Naive B cell (primary cell): ENCODE results near the gene TGFBR3. TPM values are rescaled to one million over a fixed set of nuclear protein-coding genes. Genes with fewer than 3 reads are reported as not detected.

Source experiments
- ATAC-seq, 2 donors: fragments of 150-1000 bp; cut with Tn5 transposase; 2 replicates each; pipeline ENCODE4 v1.10.0; 2021; ENCODE audit warnings: low read depth in 2 of 2, mild to moderate bottlenecking in 2 of 2, moderate library complexity in 2 of 2
- DNase-seq: peaks from one replicate; pipeline ENCODE4 v3.0.0; 2022
- H3K27ac Mint-ChIP-seq, 6 donors: one replicate each; pipeline ENCODE4 v1.8.0; 2020 to 2022; ENCODE audit warnings: mild to moderate bottlenecking in 6 of 6, mixed read lengths in 6 of 6, moderate library complexity in 5 of 6, inconsistent platforms in 2 of 6
- H3K27me3 Mint-ChIP-seq, 3 donors: one replicate each; pipeline ENCODE4 v1.8.0; 2021 to 2022; ENCODE audit warnings: mixed read lengths in 3 of 3, mild to moderate bottlenecking in 1 of 3
- H3K36me3 Mint-ChIP-seq, 2 donors: one replicate each; pipeline ENCODE4 v1.8.0; 2020 to 2022; ENCODE audit warnings: mixed read lengths in 2 of 2, inconsistent platforms in 1 of 2, mild to moderate bottlenecking in 1 of 2
- H3K4me1 Mint-ChIP-seq, 3 donors: one replicate each; pipeline ENCODE4 v1.8.0; 2020 to 2022; ENCODE audit warnings: mixed read lengths in 3 of 3, inconsistent platforms in 1 of 3, mild to moderate bottlenecking in 1 of 3, moderate library complexity in 1 of 3
- H3K4me3 Mint-ChIP-seq, 8 donors: one replicate each; pipeline ENCODE4 v1.8.0; 2020 to 2022; ENCODE audit warnings: mild to moderate bottlenecking in 8 of 8, mixed read lengths in 8 of 8, moderate library complexity in 8 of 8, inconsistent platforms in 2 of 8
- H3K9me3 Mint-ChIP-seq, 7 donors: one replicate each; pipeline ENCODE4 v1.8.0; 2020 to 2022; ENCODE audit warnings: mixed read lengths in 7 of 7, mild to moderate bottlenecking in 5 of 7, inconsistent platforms in 2 of 7, moderate library complexity in 1 of 7
- polyA plus RNA-seq, 6 donors: library from polyadenylated mRNA; unstranded; fragments of 300-500 nt; fragmentation: Illumina TruSeq; gene quantifications; one replicate each; pipeline ENCODE4 v1.2.3, GENCODE V29; 2021; ENCODE audit warnings: low read depth in 6 of 6

Gene TGFBR3
- under 1 TPM; 0.04 to 0.43 (median 0.31) TPM for polyA plus RNA-seq

GRCh38 chr1:91885716-91886506 is at the start of gene TGFBR3:
TGFBR3 (minus strand) TSS chr1:91886151; CDS start chr1:91861531, 24,620 bp downstream.
- peak within 1 kb of the TSS in 1 of 6 donors; percentile 81 for H3K27ac Mint-ChIP-seq
- H3K4me1 Mint-ChIP-seq = peaks cover 16 to 20% (median 19%) of the 10 kb centered on the region in 3 donors
- DNase-seq (peak; percentile 30), ATAC-seq (peak; percentile 67)
- peaks cover 0 to 7% of the 10 kb centered on the region in 2 donors for H3K36me3 Mint-ChIP-seq
- H3K27me3 Mint-ChIP-seq = peaks cover 42 to 55% (median 54%) of the 10 kb centered on the region in 3 donors
- peaks cover 0 to 4% (median 0%) of the 10 kb centered on the region in 7 donors for H3K9me3 Mint-ChIP-seq
- H3K4me3 Mint-ChIP-seq = peak within 1 kb of the TSS; percentile 84 to 93 (median 92)

DNA sequence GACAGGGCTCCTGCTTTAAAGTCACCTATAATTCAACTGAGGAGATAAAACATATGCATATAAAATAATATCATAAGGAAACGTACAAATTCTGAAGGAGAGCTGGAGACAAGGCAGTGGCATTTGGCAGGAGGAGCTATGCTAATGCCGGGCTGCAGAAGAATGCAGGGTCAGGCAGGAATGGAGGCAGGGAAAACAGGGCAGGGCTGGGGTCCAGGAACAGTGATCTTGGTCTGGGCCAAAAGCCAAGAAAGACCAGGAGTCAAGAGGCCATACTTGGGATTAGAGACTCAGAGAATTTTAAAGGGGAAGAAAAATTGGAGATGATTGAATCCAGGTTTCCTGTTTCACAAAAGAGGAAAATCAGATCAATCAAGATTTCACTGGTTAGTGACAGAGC is 43.3 kb upstream of the TGFBR3 start:
- DNase-seq (no peak), ATAC-seq (no peak)
- Mint-ChIP-seq H3K9me3 (peaks cover 0 to 1% (median 0%) of the 10 kb centered on the region in 7 donors), H3K27me3 (no peaks in the 10 kb centered on the region), H3K4me1 (no peaks in the 10 kb centered on the region), H3K36me3 (no peaks in the 10 kb centered on the region), H3K4me3 (no peak overlapping the region), H3K27ac (no peak overlapping the region)

- Mint-ChIP-seq H3K4me3 (peak overlapping the region in 1 of 8 donors; percentile 14), H3K4me1 (no peaks in the 10 kb centered on the region), H3K27ac (peak overlapping the region in 1 of 6 donors; percentile 73), H3K27me3 (no peaks in the 10 kb centered on the region), H3K36me3 (no peaks in the 10 kb centered on the region), H3K9me3 (peaks cover 0 to 1% (median 0%) of the 10 kb centered on the region in 7 donors)
- DNase-seq (no peak), ATAC-seq (no peak)
These were observed 42.1 kb upstream of the TGFBR3 start for GRCh38 chr1:91928026-91928425.

- Mint-ChIP-seq H3K36me3 (no peaks in the 10 kb centered on the region), H3K4me1 (no peaks in the 10 kb centered on the region), H3K4me3 (no peak overlapping the region), H3K27ac (no peak overlapping the region), H3K27me3 (no peaks in the 10 kb centered on the region), H3K9me3 (peaks cover 0 to 1% (median 0%) of the 10 kb centered on the region in 7 donors)
- no peak for DNase-seq
- ATAC-seq = no peak
These were observed 39.9 kb upstream of the TGFBR3 start for GRCh38 chr1:91925644-91926435.

GRCh38 chr1:91924146-91924545 is 38.2 kb upstream of the TGFBR3 start:
- H3K4me3 Mint-ChIP-seq = no peak overlapping the region
- no peaks in the 10 kb centered on the region for H3K27me3 Mint-ChIP-seq
- peaks cover 0 to under 1% (median 0%) of the 10 kb centered on the region in 7 donors for H3K9me3 Mint-ChIP-seq
- no peak for DNase-seq
- no peak for ATAC-seq
- no peak overlapping the region for H3K27ac Mint-ChIP-seq
- H3K36me3 Mint-ChIP-seq = no peaks in the 10 kb centered on the region
- no peaks in the 10 kb centered on the region for H3K4me1 Mint-ChIP-seq

DNA sequence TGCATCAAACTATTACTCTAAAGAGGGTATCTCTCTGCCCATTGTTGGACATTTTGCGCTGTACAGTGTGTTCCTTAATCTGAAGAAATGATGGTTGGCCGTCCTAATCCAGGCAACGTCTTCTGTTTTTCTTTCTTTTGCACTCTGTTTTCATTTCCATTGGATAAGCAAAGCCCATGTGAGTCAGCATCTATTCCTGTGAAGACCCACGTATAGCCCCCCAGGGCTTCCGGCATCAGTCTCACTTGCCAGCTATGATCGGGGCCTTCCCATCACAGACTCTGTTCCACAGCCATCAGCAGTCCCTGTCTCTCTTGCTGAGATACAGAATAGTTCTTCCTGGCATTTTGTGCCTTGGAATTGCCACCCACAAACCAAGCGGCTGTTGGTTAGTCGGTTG is 34.0 kb upstream of the TGFBR3 start:
- Mint-ChIP-seq H3K4me1 (no peaks in the 10 kb centered on the region), H3K36me3 (no peaks in the 10 kb centered on the region), H3K4me3 (no peak overlapping the region), H3K9me3 (no peaks in the 10 kb centered on the region), H3K27ac (no peak overlapping the region), H3K27me3 (no peaks in the 10 kb centered on the region)
- DNase-seq (no peak), ATAC-seq (no peak)

DNA sequence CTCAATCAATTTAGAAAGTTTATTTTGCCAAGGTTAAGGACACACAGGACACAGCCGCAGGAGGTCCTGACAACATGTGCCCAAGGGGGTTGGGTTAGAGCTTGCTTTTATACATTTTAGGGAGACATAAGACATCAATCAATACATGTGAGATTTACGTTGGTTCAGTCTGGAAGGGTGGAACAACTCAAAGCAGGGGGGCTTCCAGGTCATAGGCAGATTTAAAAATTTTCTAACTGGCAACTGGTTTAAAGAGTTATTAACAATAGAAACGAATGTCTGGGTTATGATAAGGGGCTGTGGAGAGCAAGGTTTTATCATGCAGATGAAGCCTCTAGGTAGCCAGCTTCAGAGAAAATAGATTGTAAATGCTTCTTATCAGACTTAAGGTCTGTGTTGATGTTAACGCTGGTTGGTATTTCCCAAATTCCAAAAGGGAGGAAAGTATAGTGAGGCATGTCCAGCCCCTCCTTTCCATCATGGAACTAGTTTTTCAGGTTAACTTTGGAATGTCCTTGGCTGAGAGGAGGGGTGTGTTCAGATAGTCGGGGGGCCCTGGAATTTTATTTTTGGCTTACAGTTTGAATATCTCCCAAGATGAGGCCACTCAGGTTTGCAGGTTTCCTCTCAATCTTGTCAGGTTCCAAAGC is 31.0 kb upstream of the TGFBR3 start:
- DNase-seq = no peak
- H3K4me3 Mint-ChIP-seq = no peak overlapping the region
- H3K4me1 Mint-ChIP-seq = no peaks in the 10 kb centered on the region
- no peak overlapping the region for H3K27ac Mint-ChIP-seq
- H3K9me3 Mint-ChIP-seq = no peaks in the 10 kb centered on the region
- no peak for ATAC-seq
- no peaks in the 10 kb centered on the region for H3K36me3 Mint-ChIP-seq
- peaks cover 0 to 12% (median 0%) of the 10 kb centered on the region in 3 donors for H3K27me3 Mint-ChIP-seq

DNA sequence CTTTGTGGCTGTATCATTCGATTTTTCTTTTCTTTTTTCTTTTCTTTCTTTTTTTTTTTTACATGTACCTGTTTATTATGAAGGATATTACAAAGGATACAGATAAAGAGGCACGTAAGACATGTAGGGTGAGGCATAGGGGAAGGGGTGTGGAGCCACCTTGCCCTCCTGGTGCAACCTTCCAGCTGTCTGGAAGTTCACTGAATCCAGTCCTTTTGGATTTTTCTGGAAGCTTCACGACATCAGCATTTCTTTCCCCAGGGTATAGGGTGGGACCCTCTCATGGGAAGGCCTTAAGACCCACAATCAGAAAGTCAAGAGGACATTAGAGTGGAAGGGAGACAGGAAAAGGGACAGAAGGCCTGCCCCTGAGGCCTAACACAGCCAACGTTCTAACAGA is 30.1 kb upstream of the TGFBR3 start:
- H3K27me3 Mint-ChIP-seq = peaks cover 0 to 12% (median 0%) of the 10 kb centered on the region in 3 donors
- no peaks in the 10 kb centered on the region for H3K36me3 Mint-ChIP-seq
- H3K4me3 Mint-ChIP-seq = no peak overlapping the region
- ATAC-seq (no peak), DNase-seq (no peak)
- no peak overlapping the region for H3K27ac Mint-ChIP-seq
- no peaks in the 10 kb centered on the region for H3K9me3 Mint-ChIP-seq
- H3K4me1 Mint-ChIP-seq = no peaks in the 10 kb centered on the region

GRCh38 chr1:91913018-91913417 is 27.1 kb upstream of the TGFBR3 start:
- Mint-ChIP-seq H3K27ac (peak overlapping the region in 1 of 6 donors; percentile 26), H3K4me1 (no peaks in the 10 kb centered on the region), H3K36me3 (no peaks in the 10 kb centered on the region), H3K27me3 (peaks cover 0 to 12% (median 0%) of the 10 kb centered on the region in 3 donors), H3K4me3 (no peak overlapping the region), H3K9me3 (no peaks in the 10 kb centered on the region)
- ATAC-seq (no peak), DNase-seq (no peak)

- Mint-ChIP-seq H3K9me3 (no peaks in the 10 kb centered on the region), H3K27me3 (peaks cover 0 to 12% (median 0%) of the 10 kb centered on the region in 3 donors), H3K36me3 (no peaks in the 10 kb centered on the region), H3K4me3 (no peak overlapping the region), H3K27ac (no peak overlapping the region), H3K4me1 (no peaks in the 10 kb centered on the region)
- DNase-seq (no peak), ATAC-seq (no peak)
These were observed 26.3 kb upstream of the TGFBR3 start for GRCh38 chr1:91912266-91912665.

DNA sequence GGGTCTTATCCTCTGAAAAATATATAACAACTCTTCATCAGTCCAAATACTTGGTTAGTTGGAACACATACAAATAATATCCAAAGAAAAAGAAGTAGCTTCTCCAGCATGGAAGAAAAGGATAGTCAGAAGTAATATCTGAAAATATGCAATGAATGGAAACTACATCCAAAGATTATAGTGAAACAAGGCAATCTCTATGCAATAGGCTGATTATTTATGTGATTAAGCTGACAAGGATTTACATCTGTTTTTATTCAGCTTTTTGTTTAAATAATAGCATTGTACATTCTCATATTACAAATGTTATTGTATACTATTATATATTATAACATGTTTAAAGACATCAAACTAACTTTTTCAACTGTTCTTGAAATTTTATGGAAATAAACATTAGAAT is 15.3 kb upstream of the TGFBR3 start:
- Mint-ChIP-seq H3K9me3 (no peaks in the 10 kb centered on the region), H3K36me3 (no peaks in the 10 kb centered on the region), H3K27ac (no peak overlapping the region), H3K4me3 (no peak overlapping the region), H3K27me3 (peaks cover 9 to 16% (median 10%) of the 10 kb centered on the region in 3 donors), H3K4me1 (no peaks in the 10 kb centered on the region)
- DNase-seq (no peak), ATAC-seq (no peak)

GRCh38 chr1:91900562-91900961 is 14.6 kb upstream of the TGFBR3 start:
- DNase-seq = no peak
- H3K27me3 Mint-ChIP-seq = peaks cover 16 to 23% (median 16%) of the 10 kb centered on the region in 3 donors
- H3K36me3 Mint-ChIP-seq = no peaks in the 10 kb centered on the region
- ATAC-seq = no peak
- H3K4me3 Mint-ChIP-seq = no peak overlapping the region
- H3K9me3 Mint-ChIP-seq = no peaks in the 10 kb centered on the region
- no peak overlapping the region for H3K27ac Mint-ChIP-seq
- no peaks in the 10 kb centered on the region for H3K4me1 Mint-ChIP-seq

GRCh38 chr1:91897016-91897415 is 11.1 kb upstream of the TGFBR3 start:
- H3K27ac Mint-ChIP-seq = no peak overlapping the region
- peaks cover 21 to 35% (median 27%) of the 10 kb centered on the region in 3 donors for H3K27me3 Mint-ChIP-seq
- ATAC-seq (no peak), DNase-seq (no peak)
- H3K4me3 Mint-ChIP-seq = no peak overlapping the region
- no peaks in the 10 kb centered on the region for H3K36me3 Mint-ChIP-seq
- H3K4me1 Mint-ChIP-seq = no peaks in the 10 kb centered on the region
- peaks cover 0 to 2% (median 0%) of the 10 kb centered on the region in 7 donors for H3K9me3 Mint-ChIP-seq
